ENCODE data around the gene PRKCQ. TPM values are rescaled to one million over a fixed set of nuclear protein-coding genes. Genes with fewer than 3 reads are reported as not detected.

PRKCQ gene
- total and polyA plus RNA-seq, 4 donors = 0.13 to 3.3 (median 0.45) TPM

GRCh38 chr10:6570893-6571292 lies 9.2 kb downstream of the PRKCQ start:
- no peak for DNase-seq (ENCODE audit: low spot score)

GRCh38 chr10:6569259-6569658 lies 10.8 kb downstream of the PRKCQ start:
- no peaks in the 10 kb centered on the region for H3K36me3 ChIP-seq (ENCODE audit: control insufficient read depth in 4 of 4, insufficient read depth in 3 of 4, low read depth in 1 of 4, low read length in 3 of 4)
- WGBS = 67% methylated on average over 7 of the region's 7 CpGs
- H3K27ac ChIP-seq (ENCODE audit: low read depth in 1 of 2, low read length in 2 of 2) = no peak overlapping the region
- no peak overlapping the region for H3K9ac ChIP-seq (ENCODE audit: low read depth in 1 of 2, low read length in 2 of 2)
- no peak overlapping the region for H3K4me3 ChIP-seq (ENCODE audit: low read depth in 1 of 3, low read length in 3 of 3)
- no peaks in the 10 kb centered on the region for H3K9me3 ChIP-seq (ENCODE audit: control insufficient read depth in 4 of 4, low read length in 3 of 4)
- no peaks in the 10 kb centered on the region for H3K4me1 ChIP-seq (ENCODE audit: control insufficient read depth in 4 of 4, insufficient read depth in 4 of 4, low read length in 3 of 4)
- peaks cover 0 to 2% (median under 1%) of the 10 kb centered on the region in 4 donors for H3K27me3 ChIP-seq (ENCODE audit: control insufficient read depth in 4 of 4, insufficient read depth in 4 of 4, low read length in 3 of 4)
- DNase-seq (ENCODE audit: low spot score) = no peak
- TF ChIP-seq ZBTB33 (IDR thresholded peaks at IDR 0.05) (no peak), FOXA2 (IDR thresholded peaks at IDR 0.05) (no peak), TAF1 (conservative IDR thresholded peaks at IDR 0.05) (no peak), HNF4G (IDR thresholded peaks at IDR 0.05) (no peak), YY1 (IDR thresholded peaks at IDR 0.05) (no peak), RXRA (IDR thresholded peaks at IDR 0.05) (no peak), JUND (IDR thresholded peaks at IDR 0.05) (no peak), GABPA (IDR thresholded peaks at IDR 0.05 in 1 of 2, conservative IDR thresholded peaks at IDR 0.05 in 1 of 2) (no peak), REST (IDR thresholded peaks at IDR 0.05) (no peak), EGR1 (IDR thresholded peaks at IDR 0.05; ENCODE audit: low read depth in 2 of 2) (no peak)

More at GRCh38 chr10:6570893-6571292, 9.2 kb downstream of the PRKCQ start:
- 78% methylated on average over 11 of the region's 11 CpGs for WGBS
- TF ChIP-seq YY1 (IDR thresholded peaks at IDR 0.05) (no peak), EGR1 (IDR thresholded peaks at IDR 0.05; ENCODE audit: low read depth in 2 of 2) (no peak), ATF3 (IDR thresholded peaks at IDR 0.05) (no peak), FOXA1 (IDR thresholded peaks at IDR 0.05) (no peak), JUND (IDR thresholded peaks at IDR 0.05) (no peak), ZBTB33 (IDR thresholded peaks at IDR 0.05) (no peak), HNF4G (IDR thresholded peaks at IDR 0.05) (no peak), MAX (IDR thresholded peaks at IDR 0.05) (no peak), NR2F2 (IDR thresholded peaks at IDR 0.05) (no peak), RAD21 (IDR thresholded peaks at IDR 0.05) (no peak), RXRA (IDR thresholded peaks at IDR 0.05) (no peak), CTCF (IDR thresholded peaks at IDR 0.05; ENCODE audit: low read depth, low read length, missing input control) (no peak), SP1 (IDR thresholded peaks at IDR 0.05) (no peak), TAF1 (conservative IDR thresholded peaks at IDR 0.05) (no peak), HNF4A (conservative IDR thresholded peaks at IDR 0.05) (no peak)
- Histone ChIP-seq H3K4me3 (ENCODE audit: low read depth in 1 of 3, low read length in 3 of 3) (no peak overlapping the region), H3K4me1 (ENCODE audit: control insufficient read depth in 4 of 4, insufficient read depth in 4 of 4, low read length in 3 of 4) (no peaks in the 10 kb centered on the region), H3K9ac (ENCODE audit: low read depth in 1 of 2, low read length in 2 of 2) (no peak overlapping the region), H3K36me3 (ENCODE audit: control insufficient read depth in 4 of 4, insufficient read depth in 3 of 4, low read depth in 1 of 4, low read length in 3 of 4) (no peaks in the 10 kb centered on the region), H3K27me3 (ENCODE audit: control insufficient read depth in 4 of 4, insufficient read depth in 4 of 4, low read length in 3 of 4) (peaks cover 0 to 2% (median under 1%) of the 10 kb centered on the region in 4 donors), H3K9me3 (ENCODE audit: control insufficient read depth in 4 of 4, low read length in 3 of 4) (no peaks in the 10 kb centered on the region), H3K27ac (ENCODE audit: low read depth in 1 of 2, low read length in 2 of 2) (no peak overlapping the region)

Data from liver (tissue), 9 donors.